OCI-LY3 (cell line): ENCODE measurements around the gene CLDND1.

Experiments
- CTCF ChIP-seq: fragments of 200-600, 300-600 bp; sonication (generic); IDR thresholded peaks from 2 replicates; pipeline ENCODE4 v1.5.1; 2014; ENCODE audit warnings: antibody characterized with exemption, low read length, low read depth
- EZH2phosphoT487 ChIP-seq: fragments of 200-600 bp; shearing (Covaris generic); IDR thresholded peaks from 2 replicates; pipeline ENCODE4 v1.6.1; 2018; ENCODE audit warnings: antibody characterized with exemption, mixed run types, low read depth

- TF ChIP-seq CTCF (no peak), EZH2phosphoT487 (peak; percentile 85; the same call in 1 of the 2 replicates)
These were observed 17.6 kb upstream of the CLDND1 start for GRCh38 chr3:98540346-98540745.
